ENCODE results near the gene TSC22D4. TPM values are rescaled to one million over a fixed set of nuclear protein-coding genes. Genes with fewer than 3 reads are reported as not detected.

TSC22D4 gene
- total RNA-seq, 1 donor from 2014 or later, result 9.7 TPM

DNA sequence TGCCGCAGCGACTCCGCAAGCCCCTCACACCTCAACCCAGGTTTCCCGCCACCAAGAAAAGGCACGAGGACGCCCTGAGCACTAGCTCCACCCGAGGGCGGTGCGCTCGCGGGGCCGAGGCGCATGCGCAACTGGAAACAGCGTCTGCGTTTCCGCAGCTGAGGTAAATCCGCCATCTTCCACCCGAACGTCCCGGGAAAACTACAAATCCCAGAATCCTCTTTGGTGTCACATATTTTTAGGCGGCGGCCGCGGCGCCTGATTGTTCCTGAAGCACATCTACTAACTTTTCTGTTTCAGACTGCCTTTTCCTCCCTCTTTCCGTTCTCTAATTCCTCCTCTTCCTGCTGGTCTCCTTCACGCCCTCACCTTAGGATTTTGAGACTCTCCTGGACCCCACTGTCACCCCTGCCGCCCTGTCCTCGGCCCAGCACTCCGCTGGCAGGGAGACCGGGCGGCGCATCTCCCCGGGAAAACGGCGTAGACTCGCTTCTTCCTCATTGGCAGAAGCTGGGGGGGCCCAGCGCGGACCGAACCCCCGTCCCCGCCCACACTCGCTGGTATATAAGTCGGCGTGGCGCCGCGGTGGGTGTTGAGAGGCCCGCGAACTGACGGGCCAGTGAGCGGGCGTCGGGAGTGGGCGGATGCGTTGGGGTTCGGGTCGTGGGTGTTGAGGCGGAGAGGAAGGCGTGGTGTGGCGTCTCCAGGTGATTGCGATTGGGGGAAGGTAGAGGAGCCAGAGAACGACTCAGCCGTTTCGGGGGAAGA, 50.6 kb downstream of the TSC22D4 start, which contains the start of gene ZCWPW1:
Gene ZCWPW1 (minus strand): TSS at position 505 of the 768 bp plus-strand sequence. CDS start 8,054 bp downstream, outside the sequence.
- DNase-seq, result peak; percentile 92

- no peak for DNase-seq
These were observed 51.2 kb downstream of the TSC22D4 start for GRCh38 chr7:100427762-100428198.

- DNase-seq, result no peak
These were observed 52.5 kb downstream of the TSC22D4 start for GRCh38 chr7:100426516-100426915.

GRCh38 chr7:100425347-100425746, 53.7 kb downstream of the TSC22D4 start:
- DNase-seq, result no peak

DNA sequence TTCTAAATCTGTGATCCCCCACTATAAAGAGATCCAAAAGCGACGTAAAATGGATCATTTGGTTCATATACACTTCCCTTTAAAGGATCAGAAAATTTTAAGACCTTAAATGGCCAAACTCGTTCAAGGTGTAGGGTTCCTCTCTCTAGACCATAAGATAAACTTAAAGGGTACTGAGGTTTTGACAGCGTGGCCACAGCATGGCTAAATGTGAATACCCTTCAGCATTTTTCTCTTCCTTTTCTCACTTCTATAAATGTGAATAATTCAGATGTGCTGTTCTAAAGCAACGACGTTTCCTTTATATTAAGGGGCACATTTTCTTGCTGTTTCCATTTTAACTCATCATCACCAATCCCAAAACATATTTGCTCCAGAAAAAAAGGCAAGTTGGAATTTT, 55.7 kb downstream of the TSC22D4 start:
- no peak for DNase-seq

DNA sequence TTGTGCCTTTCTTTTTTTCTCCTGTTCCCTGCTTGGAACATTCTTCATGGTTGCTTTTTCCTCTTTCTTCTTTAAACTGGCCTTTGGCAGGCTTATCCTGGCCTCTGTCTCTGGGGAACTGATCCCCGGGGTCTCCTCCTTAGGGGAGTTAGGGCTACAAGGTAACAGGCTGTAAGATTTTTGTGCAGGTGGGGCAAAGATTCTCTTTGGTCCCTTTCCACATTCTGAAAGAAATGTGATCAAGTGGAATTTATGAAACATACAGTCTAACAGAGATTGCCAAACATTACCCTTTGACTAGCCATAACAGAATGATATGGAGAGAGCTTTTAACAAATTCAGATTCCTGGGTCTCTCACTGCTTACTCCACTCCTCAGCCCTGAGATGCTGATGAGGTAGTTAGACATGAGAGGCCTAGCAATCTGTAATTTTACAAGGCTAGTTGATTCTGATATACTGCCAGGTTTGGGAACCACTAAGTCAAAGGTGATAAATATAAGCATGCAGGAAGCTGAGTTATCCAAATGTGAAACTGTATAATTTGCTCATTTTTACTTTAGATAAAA, 59.3 kb downstream of the TSC22D4 start:
- no peak for DNase-seq

GRCh38 chr7:100418930-100419659, 59.9 kb downstream of the TSC22D4 start:
- no peak for DNase-seq

Other genes starting within 250 kb of the TSC22D4 start
- not detected for gene SPDYE3, start 171.5 kb downstream of the TSC22D4 start, total RNA-seq
- gene PILRB, start 121.1 kb downstream of the TSC22D4 start, total RNA-seq, result 9.5 TPM
- 1.1 TPM for gene PILRA, start 105.7 kb downstream of the TSC22D4 start, total RNA-seq
- 4.2 TPM for gene ZCWPW1, start 50.5 kb downstream of the TSC22D4 start, total RNA-seq
- 25.3 TPM for gene MEPCE, start 49.4 kb downstream of the TSC22D4 start, total RNA-seq
- gene PPP1R35, start 42.7 kb downstream of the TSC22D4 start, total RNA-seq, result 5.1 TPM
- gene SPACDR, start 15.0 kb downstream of the TSC22D4 start, total RNA-seq, result not detected
- 47.9 TPM for gene NYAP1, start 4.7 kb upstream of the TSC22D4 start, total RNA-seq
- gene AGFG2, start 60.0 kb upstream of the TSC22D4 start, total RNA-seq, result 2.0 TPM
- not detected for gene SAP25, start 94.7 kb upstream of the TSC22D4 start, total RNA-seq
- gene LRCH4, start 106.9 kb upstream of the TSC22D4 start, total RNA-seq, result 6.4 TPM
- gene FBXO24, start 107.1 kb upstream of the TSC22D4 start, total RNA-seq, result 0.16 TPM
- gene PCOLCE, start 123.1 kb upstream of the TSC22D4 start, total RNA-seq, result 4.2 TPM
- 12.2 TPM for gene MOSPD3, start 133.3 kb upstream of the TSC22D4 start, total RNA-seq
- gene TFR2, start 162.3 kb upstream of the TSC22D4 start, total RNA-seq, result 5.3 TPM
- gene ACTL6B, start 177.2 kb upstream of the TSC22D4 start, total RNA-seq, result 109 TPM
- gene GNB2, start 194.5 kb upstream of the TSC22D4 start, total RNA-seq, result 57.7 TPM
- 15.4 TPM for gene GIGYF1, start 215.0 kb upstream of the TSC22D4 start, total RNA-seq
- 41.5 TPM for gene POP7, start 226.9 kb upstream of the TSC22D4 start, total RNA-seq
- gene EPO, start 241.3 kb upstream of the TSC22D4 start, total RNA-seq, result not detected

All from occipital lobe (tissue), 2 donors.